IMR-90 (cell line): Measurements from ENCODE around the gene RASL11A. TPM values are rescaled to one million over a fixed set of nuclear protein-coding genes. Genes with fewer than 3 reads are reported as not detected.

Experiments
- ATAC-seq: fragments of 200-7000 bp; cut with Tn5 transposase; 2 replicates; pipeline ENCODE4 v1.9.1; 2020; ENCODE audit warnings: low read depth, mild to moderate bottlenecking, moderate library complexity
- BruUV-seq: library from RNA; stranded (reverse); fragments of 400-500 nt; replicated peaks from 2 replicates; lab custom pipeline; 2021; lab: Mats Ljungman, UMichigan
- CTCF ChIA-PET: fragments of 300-600 bp; formaldehyde crosslinking; extraction: SDS; loops from one replicate; lab custom pipeline; 2021; ENCODE audit warnings: antibody characterized with exemption; lab: Yijun Ruan, JAX
- POLR2A ChIA-PET: fragments of 300-600 bp; sonication (Branson Sonifier 250); formaldehyde crosslinking; loops from one replicate; lab custom pipeline; 2022; ENCODE audit warnings: antibody characterized with exemption; ENCODE audit not compliant: unreplicated experiment; lab: Charles Lee
- DNase-seq: peaks from one replicate; pipeline ENCODE4 v3.0.0; 2013
- H2AFZ ChIP-seq: replicated peaks from 2 replicates; pipeline ENCODE3; 2013; ENCODE audit warnings: low read length, mild to moderate bottlenecking; ENCODE audit not compliant: poor library complexity
- H2AK5ac ChIP-seq: 2 replicates; pipeline ENCODE4 v1.6.1; 2013; ENCODE audit warnings: low read depth, low read length, inconsistent platforms
- H2AK9ac ChIP-seq: replicated peaks from 2 replicates; pipeline ENCODE3; 2013; ENCODE audit warnings: mild to moderate bottlenecking, low read depth, low read length, moderate library complexity; ENCODE audit not compliant: poor library complexity
- H2BK120ac ChIP-seq: 2 replicates; pipeline ENCODE4 v1.6.1; 2013; ENCODE audit warnings: low read depth, low read length, inconsistent platforms
- H2BK15ac ChIP-seq: 3 replicates; pipeline ENCODE4 v1.6.1; 2013; ENCODE audit warnings: low read depth, low read length, inconsistent platforms
- H2BK20ac ChIP-seq: 2 replicates; pipeline ENCODE4 v1.6.1; 2013; ENCODE audit warnings: low read depth, mild to moderate bottlenecking, inconsistent platforms, low read length, moderate library complexity
- H2BK5ac ChIP-seq: 2 replicates; pipeline ENCODE4 v1.6.1; 2013; ENCODE audit warnings: mild to moderate bottlenecking, low read depth, low read length, inconsistent platforms; ENCODE audit not compliant: poor library complexity, severe bottlenecking
- H3K14ac ChIP-seq: replicated peaks from 2 replicates; pipeline ENCODE4 v1.6.1; 2013; ENCODE audit warnings: low read depth, low read length, inconsistent platforms
- H3K18ac ChIP-seq: 2 replicates; pipeline ENCODE4 v1.6.1; 2013; ENCODE audit warnings: low read depth, low read length, control low read depth
- H3K23ac ChIP-seq: 2 replicates; pipeline ENCODE4 v1.6.1; 2013; ENCODE audit warnings: low read depth, low read length, inconsistent platforms
- H3K27ac ChIP-seq: 2 replicates; pipeline ENCODE4 v1.5.1; 2013; ENCODE audit warnings: mild to moderate bottlenecking, control low read depth, low read length; ENCODE audit not compliant: insufficient read depth
- H3K27me3 ChIP-seq: 2 replicates; pipeline ENCODE4 v1.6.1; 2013; ENCODE audit warnings: low read length; ENCODE audit not compliant: control insufficient read depth, insufficient read depth
- H3K36me3 ChIP-seq: 2 replicates; pipeline ENCODE4 v1.6.1; 2013; ENCODE audit warnings: low read length, mixed read lengths; ENCODE audit not compliant: control insufficient read depth, insufficient read depth
- H3K4ac ChIP-seq: 2 replicates; pipeline ENCODE4 v1.6.1; 2013; ENCODE audit warnings: low read depth, low read length, inconsistent platforms
- H3K4me1 ChIP-seq: 2 replicates; pipeline ENCODE4 v1.6.1; 2013; ENCODE audit warnings: low read length, mixed read lengths; ENCODE audit not compliant: control insufficient read depth, insufficient read depth
- H3K4me2 ChIP-seq: 2 replicates; pipeline ENCODE4 v1.6.1; 2013; ENCODE audit warnings: low read depth, mild to moderate bottlenecking, control low read depth, low read length, moderate library complexity
- H3K4me3 ChIP-seq: 2 replicates; pipeline ENCODE4 v1.5.1; 2013; ENCODE audit warnings: low read depth, mild to moderate bottlenecking, control low read depth, low read length, moderate library complexity; ENCODE audit not compliant: insufficient read depth
- H3K56ac ChIP-seq: 2 replicates; pipeline ENCODE4 v1.6.1; 2013; ENCODE audit warnings: low read length, inconsistent platforms; ENCODE audit not compliant: insufficient read depth; ENCODE audit errors: extremely low read depth
- H3K79me1 ChIP-seq, 2 experiments: 2 replicates each; pipeline ENCODE4 v1.6.1; 2013; ENCODE audit warnings: low read length in 2 of 2, inconsistent platforms in 1 of 2, low read depth in 1 of 2
- H3K9ac ChIP-seq: 2 replicates; pipeline ENCODE4 v1.6.1; 2013; ENCODE audit warnings: low read depth, low read length, control low read depth
- H3K9me1 ChIP-seq: 2 replicates; pipeline ENCODE4 v1.6.1; 2013; ENCODE audit warnings: low read length, inconsistent platforms; ENCODE audit not compliant: insufficient read depth
- H3K9me3 ChIP-seq: 2 replicates; pipeline ENCODE4 v1.6.1; 2013; ENCODE audit warnings: low read length; ENCODE audit not compliant: control insufficient read depth, insufficient read depth
- H4K20me1 ChIP-seq: 2 replicates; pipeline ENCODE4 v1.6.1; 2013; ENCODE audit warnings: low read length, inconsistent platforms; ENCODE audit not compliant: insufficient read depth
- H4K5ac ChIP-seq: 2 replicates; pipeline ENCODE4 v1.6.1; 2013; ENCODE audit warnings: mild to moderate bottlenecking, low read depth, low read length, control low read depth
- H4K8ac ChIP-seq, 2 experiments: 2 replicates each; pipeline ENCODE4 v1.6.1; 2013; ENCODE audit warnings: low read depth in 2 of 2, low read length in 2 of 2, control low read depth in 1 of 2, inconsistent platforms in 1 of 2
- H4K91ac ChIP-seq: 2 replicates; pipeline ENCODE4 v1.6.1; 2013; ENCODE audit warnings: low read depth, low read length, inconsistent platforms; ENCODE audit not compliant: insufficient read depth
- BHLHE40 ChIP-seq: fragments of 150-350 bp; IDR thresholded peaks from 2 replicates; pipeline ENCODE4 v1.6.1; 2016; ENCODE audit warnings: mild to moderate bottlenecking, low read depth, low read length
- CEBPB ChIP-seq: IDR thresholded peaks from 2 replicates; pipeline ENCODE4 v1.6.1; 2012; ENCODE audit warnings: low read depth, low read length, improper control_type of control experiment
- FOS ChIP-seq: fragments of 150-350 bp; IDR thresholded peaks from 2 replicates; pipeline ENCODE4 v1.6.1; 2016; ENCODE audit warnings: low read depth, low read length
- MAFK ChIP-seq: IDR thresholded peaks from 2 replicates; pipeline ENCODE4 v1.6.1; 2012; ENCODE audit warnings: low read depth, low read length, improper control_type of control experiment
- MAZ ChIP-seq: IDR thresholded peaks from 2 replicates; pipeline ENCODE4 v1.6.1; 2012; ENCODE audit warnings: low read depth, mild to moderate bottlenecking, low read length, improper control_type of control experiment, moderate library complexity, borderline replicate concordance
- MXI1 ChIP-seq: IDR thresholded peaks from 2 replicates; pipeline ENCODE4 v1.6.1; 2012; ENCODE audit warnings: low read depth, mild to moderate bottlenecking, low read length, moderate library complexity, borderline replicate concordance
- NFE2L2 ChIP-seq: fragments of 150-350 bp; IDR thresholded peaks from 2 replicates; pipeline ENCODE4 v1.6.1; 2016; ENCODE audit warnings: low read depth, mild to moderate bottlenecking, low read length
- POLR2A ChIP-seq: IDR thresholded peaks from 2 replicates; pipeline ENCODE4 v1.6.1; 2012; ENCODE audit warnings: mild to moderate bottlenecking, low read depth, low read length
- RAD21 ChIP-seq: IDR thresholded peaks from 2 replicates; pipeline ENCODE4 v1.6.1; 2012; ENCODE audit warnings: low read length, improper control_type of control experiment
- RCOR1 ChIP-seq: IDR thresholded peaks from 2 replicates; pipeline ENCODE4 v1.6.1; 2012; ENCODE audit warnings: mild to moderate bottlenecking, low read length, improper control_type of control experiment; ENCODE audit not compliant: insufficient replicate concordance
- RFX5 ChIP-seq: IDR thresholded peaks from 2 replicates; pipeline ENCODE4 v1.8.0; 2012; ENCODE audit warnings: low read depth, mild to moderate bottlenecking, low read length, moderate library complexity
- SMC3 ChIP-seq: fragments of 150-350 bp; IDR thresholded peaks from 2 replicates; pipeline ENCODE4 v1.6.1; 2016; ENCODE audit warnings: low read depth, mild to moderate bottlenecking, antibody characterized with exemption, low read length, moderate library complexity
- WGBS, 2 experiments: methylation state at CpG; one replicate each; pipeline versions ENCODE4 v1.1.5 to v1.1.7; 2013; ENCODE audit warnings: missing lambda C conversion rate in 2 of 2; ENCODE audit not compliant: insufficient read length in 1 of 2; ENCODE audit errors: extremely low coverage in 2 of 2; 5-methylcytosine and 5-hydroxymethylcytosine counted together
- dilution Hi-C: fragments of 300-500 bp; cut with HindIII; formaldehyde crosslinking; loops from one replicate; pipeline ENCODE4 v1.14.3; 2018; ENCODE audit warnings: low sequenced_read_pairs; ENCODE audit not compliant: unreplicated experiment
- in situ Hi-C: fragments of 300-500 bp; cut with MboI; formaldehyde crosslinking; loops from 3 replicates; pipeline ENCODE4 v1.14.3; 2019; ENCODE audit warnings: low sequenced_read_pairs, inconsistent platforms, mixed read lengths
- intact Hi-C: fragments of 100-400 bp; cut with micrococcal nuclease; formaldehyde crosslinking; loops from 2 replicates; pipeline ENCODE4 v1.10.0; 2022
- polyA plus RNA-seq, 3 experiments: library from polyadenylated mRNA; depleted of rRNA; stranded (reverse); fragments of >200 nt; gene quantifications; 2 replicates each; pipeline ENCODE4 v1.2.3, GENCODE V29; 2012; ENCODE audit warnings: low replicate concordance in 1 of 3
- total RNA-seq: library from RNA; depleted of rRNA; stranded (reverse); fragments of >200 nt; gene quantifications from 2 replicates; pipeline ENCODE4 v1.2.3, GENCODE V29; 2012
- TF ChIP-seq, protein P1 (sequence below): conservative IDR thresholded peaks from 2 replicates; pipeline ENCODE4 v1.5.1; 2012; ENCODE audit warnings: mild to moderate bottlenecking, low read depth, low read length, improper control_type of control experiment
- TF ChIP-seq, protein P2 (sequence below): fragments of 150-350 bp; IDR thresholded peaks from 2 replicates; pipeline ENCODE4 v1.6.1; 2017; ENCODE audit warnings: mild to moderate bottlenecking, antibody characterized with exemption, low read length, low read depth
- TF ChIP-seq, protein P3 (sequence below): fragments of 150-350 bp; IDR thresholded peaks from 2 replicates; pipeline ENCODE4 v1.6.1; 2016; ENCODE audit warnings: low read depth, mild to moderate bottlenecking, low read length, moderate library complexity, borderline replicate concordance

The RASL11A gene
- total and polyA plus RNA-seq, 2 of the 4 experiments (the other 2 are of a cell fraction), result 10.4 to 18.5 TPM

DNA sequence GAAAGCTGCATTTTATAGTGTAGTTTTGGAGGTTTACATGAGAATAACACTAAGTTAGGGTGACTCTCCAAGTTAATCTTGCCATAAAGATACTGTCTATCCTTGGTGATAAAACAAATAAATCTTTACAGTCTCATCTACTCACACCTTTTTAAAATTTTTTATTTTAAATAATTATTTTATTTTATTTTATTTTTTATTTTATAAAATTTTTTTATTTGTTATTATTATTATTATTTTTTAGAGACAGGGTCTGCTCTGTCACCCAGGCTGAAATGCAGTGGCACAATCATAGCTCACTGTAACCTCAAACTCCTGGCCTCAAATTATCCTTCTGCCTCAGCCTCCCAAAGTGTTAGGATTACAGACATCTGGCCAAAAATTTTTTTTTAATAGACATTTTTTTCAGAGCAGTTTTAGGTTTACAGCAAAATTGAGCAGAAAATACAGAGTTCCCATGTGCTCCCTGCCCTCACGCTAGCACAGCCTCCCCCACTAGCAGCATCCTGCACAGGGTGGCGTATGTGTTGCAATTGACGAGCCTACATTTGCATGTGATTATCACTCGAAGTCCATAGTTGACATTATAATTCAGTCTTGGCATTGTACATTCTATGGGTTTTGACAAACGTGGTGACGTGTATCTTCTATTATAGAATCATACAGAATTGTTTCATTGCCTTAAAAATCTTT lies 41.0 kb downstream of the RASL11A start:
- Histone ChIP-seq H2BK5ac (no peak overlapping the region), H3K9me3 (no peaks in the 10 kb centered on the region), H2AK5ac (peak overlapping the region; percentile 13; the same call in 1 of the 2 replicates), H4K5ac (no peak overlapping the region), H4K8ac (no peak overlapping the region), H2BK120ac (peak overlapping the region; percentile 3; the same call in 1 of the 2 replicates), H3K4me3 (no peak overlapping the region), H4K20me1 (no peaks in the 10 kb centered on the region), H3K18ac (no peak overlapping the region), H3K36me3 (no peaks in the 10 kb centered on the region), H3K14ac (no peak overlapping the region), H3K9ac (no peak overlapping the region), H2AFZ (no peak overlapping the region), H3K56ac (no peak overlapping the region), H3K4me1 (peaks cover 11% of the 10 kb centered on the region), H4K91ac (peak overlapping the region; percentile 51), H2BK15ac (peak overlapping the region; percentile 64; the same call in 1 of the 3 replicates), H3K27me3 (peaks cover 4% of the 10 kb centered on the region), H2BK20ac (no peak overlapping the region; the same call in 1 of the 2 replicates), H3K27ac (no peak overlapping the region), H3K4ac (0 out of 2 replicates have a peak overlapping the region, but pooled peaks have one; percentile 47), H3K23ac (no peak overlapping the region), H2AK9ac (no peak overlapping the region), H3K4me2 (no peak overlapping the region), H3K79me1 (no peaks in the 10 kb centered on the region), H3K9me1 (peaks cover 11% of the 10 kb centered on the region)
- dilution Hi-C loops (no loop called here), in situ Hi-C loops (no loop called here), intact Hi-C loops (loop anchor here (5.0 kb wide), 1 partner anchor 39 kb away; the partner anchor contains the start of gene RASL11A)
- no CpG with 5 or more reads among the region's 6 CpGs for WGBS, 2 experiments
- ChIA-PET CTCF (no interaction called here), POLR2A (no interaction called here)
- ATAC-seq, result no peak
- no TSS peak for BruUV-seq
- DNase-seq, result no peak
- TF ChIP-seq MXI1 (no peak), CEBPB (no peak), MAFK (no peak), RFX5 (no peak), RCOR1 (no peak), FOS (no peak), BHLHE40 (no peak), SMC3 (no peak), POLR2A (no peak), RAD21 (no peak), NFE2L2 (no peak), MAZ (no peak)
- TF ChIP-seq, protein P1, sequence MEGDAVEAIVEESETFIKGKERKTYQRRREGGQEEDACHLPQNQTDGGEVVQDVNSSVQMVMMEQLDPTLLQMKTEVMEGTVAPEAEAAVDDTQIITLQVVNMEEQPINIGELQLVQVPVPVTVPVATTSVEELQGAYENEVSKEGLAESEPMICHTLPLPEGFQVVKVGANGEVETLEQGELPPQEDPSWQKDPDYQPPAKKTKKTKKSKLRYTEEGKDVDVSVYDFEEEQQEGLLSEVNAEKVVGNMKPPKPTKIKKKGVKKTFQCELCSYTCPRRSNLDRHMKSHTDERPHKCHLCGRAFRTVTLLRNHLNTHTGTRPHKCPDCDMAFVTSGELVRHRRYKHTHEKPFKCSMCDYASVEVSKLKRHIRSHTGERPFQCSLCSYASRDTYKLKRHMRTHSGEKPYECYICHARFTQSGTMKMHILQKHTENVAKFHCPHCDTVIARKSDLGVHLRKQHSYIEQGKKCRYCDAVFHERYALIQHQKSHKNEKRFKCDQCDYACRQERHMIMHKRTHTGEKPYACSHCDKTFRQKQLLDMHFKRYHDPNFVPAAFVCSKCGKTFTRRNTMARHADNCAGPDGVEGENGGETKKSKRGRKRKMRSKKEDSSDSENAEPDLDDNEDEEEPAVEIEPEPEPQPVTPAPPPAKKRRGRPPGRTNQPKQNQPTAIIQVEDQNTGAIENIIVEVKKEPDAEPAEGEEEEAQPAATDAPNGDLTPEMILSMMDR, result no peak
- TF ChIP-seq, protein P2, sequence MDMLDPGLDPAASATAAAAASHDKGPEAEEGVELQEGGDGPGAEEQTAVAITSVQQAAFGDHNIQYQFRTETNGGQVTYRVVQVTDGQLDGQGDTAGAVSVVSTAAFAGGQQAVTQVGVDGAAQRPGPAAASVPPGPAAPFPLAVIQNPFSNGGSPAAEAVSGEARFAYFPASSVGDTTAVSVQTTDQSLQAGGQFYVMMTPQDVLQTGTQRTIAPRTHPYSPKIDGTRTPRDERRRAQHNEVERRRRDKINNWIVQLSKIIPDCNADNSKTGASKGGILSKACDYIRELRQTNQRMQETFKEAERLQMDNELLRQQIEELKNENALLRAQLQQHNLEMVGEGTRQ, result no peak
- TF ChIP-seq, protein P3, sequence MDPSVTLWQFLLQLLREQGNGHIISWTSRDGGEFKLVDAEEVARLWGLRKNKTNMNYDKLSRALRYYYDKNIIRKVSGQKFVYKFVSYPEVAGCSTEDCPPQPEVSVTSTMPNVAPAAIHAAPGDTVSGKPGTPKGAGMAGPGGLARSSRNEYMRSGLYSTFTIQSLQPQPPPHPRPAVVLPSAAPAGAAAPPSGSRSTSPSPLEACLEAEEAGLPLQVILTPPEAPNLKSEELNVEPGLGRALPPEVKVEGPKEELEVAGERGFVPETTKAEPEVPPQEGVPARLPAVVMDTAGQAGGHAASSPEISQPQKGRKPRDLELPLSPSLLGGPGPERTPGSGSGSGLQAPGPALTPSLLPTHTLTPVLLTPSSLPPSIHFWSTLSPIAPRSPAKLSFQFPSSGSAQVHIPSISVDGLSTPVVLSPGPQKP, result no peak
